COLO668 (cell line): ENCODE data around the gene FRMD8.

Experiments used
- DNase-seq: peaks from one replicate; lab custom pipeline; 2025; ENCODE audit not compliant: unreplicated experiment; lab: John Stamatoyannopoulos, UW

FRMD8 gene

DNA sequence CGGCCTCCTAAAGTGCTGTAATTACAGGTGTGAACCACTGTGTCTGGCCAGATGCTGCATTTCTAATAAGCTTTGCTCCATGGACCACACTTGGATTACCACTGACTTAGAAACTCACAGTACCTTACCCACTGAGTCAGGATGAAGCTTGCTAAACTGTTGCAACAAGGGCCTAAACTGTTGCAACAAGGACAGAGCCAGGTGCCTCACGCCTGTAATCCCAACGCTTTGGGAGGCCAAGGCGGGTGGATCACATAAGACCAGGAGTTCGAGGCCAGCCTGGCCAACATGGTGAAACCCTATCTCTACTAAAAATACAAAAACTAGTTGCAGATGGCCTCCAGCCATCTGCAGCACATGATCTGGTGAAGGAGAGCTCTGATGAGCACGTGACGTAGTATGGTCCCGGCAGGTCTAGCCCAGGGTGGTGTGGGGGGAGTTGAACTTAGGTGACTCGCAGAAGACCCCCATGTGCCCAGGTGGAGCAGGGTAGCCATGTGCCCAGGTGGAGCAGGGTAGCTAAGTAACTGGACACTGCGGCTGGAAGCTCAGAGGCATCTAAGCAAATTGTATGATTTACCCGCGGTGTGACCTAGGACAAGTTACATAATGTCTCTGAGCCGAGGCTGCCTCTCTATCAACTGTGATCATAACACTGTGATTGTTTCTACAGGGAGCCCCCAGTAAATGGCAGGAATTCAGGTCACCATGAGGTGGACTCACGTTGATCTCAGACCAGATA, 12.4 kb upstream of the FRMD8 start:
- no peak for DNase-seq

DNA sequence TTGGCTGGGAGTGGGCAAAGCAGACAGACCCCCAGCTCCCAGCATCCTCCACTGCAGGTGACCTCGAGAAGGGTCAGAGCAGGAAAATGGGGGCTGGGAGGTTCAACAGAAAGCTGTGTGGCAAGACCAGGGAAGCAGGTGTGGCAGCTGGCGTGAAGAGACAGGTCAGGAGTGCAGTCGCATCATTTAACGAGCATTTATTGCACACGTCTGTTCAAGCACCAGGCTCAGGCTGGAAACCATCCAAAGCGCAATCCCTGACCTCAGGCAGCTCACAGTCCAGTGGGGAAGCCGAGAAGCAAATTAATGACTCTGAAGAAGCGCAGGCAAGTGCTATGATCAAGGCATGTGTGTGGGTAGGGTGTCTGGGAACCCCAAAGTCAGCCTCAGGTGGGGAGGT, 11.4 kb upstream of the FRMD8 start:
- DNase-seq: peak; percentile 11

DNA sequence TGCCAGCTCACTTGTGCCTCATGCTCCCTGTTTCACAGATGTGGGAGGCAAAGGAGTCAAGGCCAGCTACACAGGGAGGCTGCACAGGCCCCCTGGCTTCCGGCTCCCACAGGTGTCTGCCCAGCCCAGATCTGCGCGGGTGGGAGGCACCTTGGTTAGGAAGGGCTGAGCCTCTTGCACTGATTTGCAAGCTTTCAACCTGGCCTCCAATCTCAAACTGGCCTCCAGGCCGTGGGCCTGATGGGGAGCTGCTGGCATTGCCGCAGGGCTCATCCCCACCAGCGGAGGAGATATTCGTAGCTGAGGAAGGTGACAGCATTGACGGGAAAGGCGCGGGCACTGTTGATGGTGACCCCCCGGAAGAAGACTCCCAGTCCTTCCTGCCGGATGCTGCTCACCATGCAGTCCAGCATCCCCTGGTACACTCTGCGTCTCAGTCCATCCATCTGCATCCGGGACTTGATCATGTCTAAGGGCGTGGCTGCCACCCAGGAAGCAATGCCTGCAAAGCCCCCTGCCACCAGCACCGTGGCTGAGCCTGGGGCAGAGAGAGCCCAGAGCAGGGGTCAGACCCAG, 10.2 kb upstream of the FRMD8 start:
- DNase-seq: no peak

DNA sequence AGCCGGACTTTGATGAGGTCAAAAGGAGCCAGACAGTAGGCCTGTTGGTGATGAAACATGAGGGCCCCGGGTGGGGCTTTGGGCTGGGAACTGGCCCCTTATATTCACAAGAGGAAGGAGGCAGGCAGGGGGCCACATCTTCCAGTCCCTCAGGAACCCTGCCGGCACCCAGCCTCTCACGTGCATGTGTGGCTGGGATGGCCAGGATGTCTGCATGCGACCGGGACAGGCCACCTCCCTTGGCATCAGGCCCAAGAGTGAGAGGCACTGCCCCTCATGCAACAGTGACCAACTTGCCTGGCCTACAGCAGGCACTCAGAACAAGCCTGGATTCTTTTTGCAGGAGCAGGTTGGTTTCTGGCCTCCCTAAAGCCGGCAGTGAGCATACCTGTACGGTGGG, 9.4 kb upstream of the FRMD8 start:
- DNase-seq: no peak

DNA sequence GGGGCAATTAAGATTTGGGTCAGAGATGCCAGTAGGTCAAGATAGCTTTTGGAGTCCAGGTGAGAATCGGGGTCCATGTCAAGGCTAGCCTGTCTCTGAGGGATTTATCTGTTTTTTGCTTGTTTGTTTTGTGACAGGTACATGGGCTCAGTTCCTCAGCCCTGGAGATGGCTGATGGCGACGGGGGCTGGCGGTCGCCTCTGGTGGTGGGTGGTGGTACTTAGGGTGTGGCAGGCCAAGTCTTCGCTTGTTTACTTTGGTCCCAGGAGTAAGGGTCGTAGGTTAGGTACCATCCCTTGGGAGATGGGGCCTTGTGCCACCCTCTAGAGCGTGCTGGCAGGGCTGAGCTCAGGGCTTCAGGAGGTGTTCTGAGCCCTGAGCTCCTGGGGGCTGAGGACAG, 8.7 kb upstream of the FRMD8 start:
- no peak for DNase-seq

DNA sequence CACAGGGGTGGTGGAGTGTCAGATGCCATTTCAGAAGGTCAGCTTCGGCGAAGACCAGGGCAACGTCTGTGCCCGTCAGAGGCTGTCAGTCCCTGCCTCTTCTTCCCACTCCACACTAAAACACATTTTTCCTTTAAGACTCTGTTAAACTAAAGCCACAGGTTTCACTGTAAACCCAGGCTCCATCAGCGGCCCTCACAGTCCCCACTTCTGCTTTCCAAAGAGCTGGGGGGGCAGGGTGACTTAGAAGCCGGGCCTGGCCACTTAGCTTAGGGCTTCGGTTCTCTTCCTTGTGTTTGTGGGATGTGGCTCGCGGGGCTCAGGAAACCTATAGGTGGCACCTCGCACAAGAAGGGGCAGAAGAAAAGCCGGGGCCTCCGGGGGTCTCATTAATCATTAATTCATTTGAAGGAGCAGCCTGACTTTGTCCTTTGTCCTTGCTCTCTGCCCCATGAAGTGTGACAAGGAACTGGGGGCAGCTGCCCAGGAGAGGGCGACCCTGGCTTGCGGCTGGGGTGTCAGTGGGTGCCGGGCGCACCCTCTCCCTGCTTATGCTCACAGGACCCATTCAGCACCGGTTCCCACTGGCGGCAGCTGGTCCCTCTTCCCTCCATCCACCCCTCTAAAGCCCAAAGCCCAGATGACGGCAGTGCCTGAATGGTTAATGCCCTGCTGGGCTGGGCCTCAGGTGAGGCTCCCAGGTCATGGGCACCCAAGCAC, 8.1 kb upstream of the FRMD8 start:
- DNase-seq: peak; percentile 36

DNA sequence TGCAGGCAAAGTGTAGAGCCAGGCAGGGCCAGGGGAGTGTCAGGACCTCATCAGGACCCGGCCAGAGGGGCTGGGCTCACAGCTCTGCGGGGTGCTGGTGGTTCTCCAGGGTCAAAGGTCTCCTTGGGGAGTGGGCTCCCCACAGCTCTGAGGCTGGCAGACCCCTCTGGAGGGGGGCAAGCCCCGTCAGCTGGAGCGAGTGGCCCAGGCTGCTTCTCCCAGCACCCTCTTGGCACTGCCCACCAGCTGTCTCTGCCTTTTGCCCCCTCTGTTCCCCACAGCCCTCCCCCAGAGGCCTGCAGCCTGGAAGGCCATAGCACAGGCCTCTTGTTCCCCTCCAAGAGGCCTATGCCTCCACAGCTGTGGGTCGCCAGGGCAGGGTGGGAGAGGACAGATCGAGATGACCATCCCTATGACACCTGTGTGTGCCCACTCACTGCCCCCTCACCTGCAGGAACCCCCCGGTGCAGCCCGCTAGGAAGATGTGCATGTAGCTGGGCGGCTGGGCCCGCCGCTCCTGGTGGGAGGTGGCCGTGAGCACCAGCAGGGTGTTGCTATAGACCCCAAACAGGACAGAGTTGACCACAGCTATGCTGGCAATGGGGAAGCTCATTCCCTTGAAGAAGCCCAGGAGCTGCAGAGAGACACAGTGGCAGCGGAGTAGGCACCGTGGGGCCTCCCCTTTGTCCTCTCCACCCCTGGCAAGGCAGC, 7.4 kb upstream of the FRMD8 start:
- DNase-seq: no peak

DNA sequence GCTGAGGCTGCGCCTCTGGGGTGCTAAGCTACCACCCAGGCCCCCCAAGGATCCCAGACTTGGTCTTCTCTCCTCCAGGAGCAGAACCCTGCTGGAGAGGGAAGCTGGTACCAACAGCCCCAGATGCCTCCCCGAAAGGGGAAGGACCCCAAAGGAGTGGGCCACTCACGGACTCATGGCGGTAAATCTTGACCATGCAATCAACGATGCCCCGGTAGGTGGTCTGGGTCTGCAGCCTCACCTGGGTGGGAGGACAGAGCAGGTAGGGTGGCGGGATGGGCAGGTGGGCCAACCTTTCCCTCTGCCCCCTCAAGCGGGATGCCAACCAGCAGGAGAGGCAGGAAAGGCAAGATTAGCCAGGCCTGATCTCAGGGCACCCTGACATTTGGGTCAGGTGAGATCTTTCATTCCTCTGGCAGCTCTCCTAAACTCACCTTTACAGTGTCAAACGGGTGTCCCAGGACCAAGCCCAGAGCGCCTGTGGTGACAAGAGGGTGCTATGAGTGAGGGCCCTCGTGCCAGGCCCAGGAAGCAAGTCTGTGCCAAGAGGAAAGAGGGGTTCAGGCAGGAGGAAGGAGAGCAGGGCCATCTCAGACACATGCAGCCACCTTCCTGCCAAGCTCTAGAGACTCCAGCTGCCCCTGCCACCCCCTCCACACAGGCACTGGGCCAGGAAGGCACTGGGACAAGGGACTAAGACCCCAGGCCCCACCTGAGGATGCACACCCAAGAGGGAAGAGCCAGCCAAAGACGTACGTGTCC, 6.6 kb upstream of the FRMD8 start:
- DNase-seq: no peak

DNA sequence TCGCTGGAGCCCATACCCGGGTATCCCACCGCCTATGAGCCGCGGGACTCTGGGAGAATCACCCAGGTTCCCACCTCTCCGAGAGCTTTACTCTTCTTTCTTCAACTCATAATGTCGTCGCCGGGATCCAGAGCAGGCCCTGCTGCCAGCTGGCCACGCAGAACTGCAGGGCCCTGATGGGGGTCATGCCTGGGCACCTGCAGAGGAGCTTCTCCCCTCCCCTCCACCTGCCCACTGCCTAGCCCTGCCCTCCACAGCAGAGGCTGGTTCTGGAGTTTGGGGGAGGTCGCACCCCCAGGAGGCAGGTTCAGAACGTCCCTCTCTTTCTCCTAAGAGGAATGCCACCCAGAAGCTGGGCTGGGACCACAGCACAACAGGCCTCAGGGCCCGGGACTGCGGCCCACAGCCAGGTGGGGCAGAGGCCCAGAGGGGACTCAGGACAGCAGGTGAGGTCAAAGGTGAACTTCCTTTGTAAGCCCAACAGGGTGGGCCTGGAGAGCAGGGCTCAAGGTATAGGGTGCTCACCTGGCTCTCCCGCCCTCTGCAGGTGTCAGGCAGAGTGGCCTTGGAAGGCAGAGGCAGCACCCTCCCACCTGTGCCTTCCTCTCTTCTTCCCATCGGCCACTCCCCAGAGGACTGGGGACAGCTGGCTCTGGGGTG, 5.8 kb upstream of the FRMD8 start:
- peak; percentile 59 for DNase-seq

DNA sequence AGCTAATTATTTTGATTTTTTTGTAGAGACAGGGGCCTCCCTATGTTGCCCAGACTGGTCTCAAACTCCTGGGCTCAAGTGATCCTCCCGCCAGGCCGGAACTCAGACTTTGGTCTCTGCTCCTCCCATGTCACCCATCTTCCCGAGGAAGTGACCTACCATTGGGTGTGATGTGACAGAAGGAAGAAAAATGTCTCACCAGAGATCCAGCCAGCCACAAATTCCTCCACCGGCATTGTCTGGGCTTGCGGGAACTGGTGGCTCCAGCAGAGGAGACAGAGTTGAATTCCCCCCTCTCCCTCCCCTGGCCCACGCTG, 4.8 kb upstream of the FRMD8 start:
- no peak for DNase-seq

DNA sequence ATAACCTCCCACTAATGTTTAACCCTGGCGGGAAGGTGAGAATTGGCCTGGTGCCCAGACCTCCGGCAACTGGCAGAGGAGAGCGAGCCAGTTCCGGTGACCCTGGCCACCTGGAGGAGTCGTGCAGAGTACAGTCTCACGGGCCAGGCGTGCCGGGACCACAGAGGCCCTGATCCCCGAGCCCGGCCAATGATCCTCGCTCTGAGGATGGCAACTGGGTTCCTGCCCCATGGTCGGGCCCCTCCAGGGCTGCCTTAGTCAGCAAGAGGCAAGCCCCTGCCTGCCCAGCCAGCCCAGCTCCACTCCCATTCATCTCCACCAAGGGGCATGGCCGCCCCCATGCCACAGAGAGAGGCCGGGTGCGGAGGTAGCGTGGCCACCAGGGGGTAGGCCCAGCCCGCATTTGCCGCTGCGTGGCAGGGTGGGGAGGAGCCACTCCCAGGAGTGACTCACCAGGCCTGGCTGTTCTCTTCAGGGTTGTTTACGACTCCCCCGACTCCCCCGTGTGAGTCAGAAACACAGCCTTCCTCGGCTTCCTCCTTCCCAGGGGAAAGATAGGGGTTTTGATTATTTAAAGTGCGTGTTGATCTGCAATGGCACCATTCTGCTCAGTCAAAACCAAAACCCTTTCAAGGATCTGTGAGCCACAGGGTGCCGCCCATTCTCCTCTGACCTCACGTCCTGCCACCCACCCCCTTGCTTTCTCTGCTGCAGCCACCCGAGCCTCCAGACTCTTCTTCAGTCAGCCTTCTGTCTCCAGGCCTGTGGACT, 4.2 kb upstream of the FRMD8 start, which contains the start of gene SLC25A45:
Gene SLC25A45, minus strand, starts transcription at position 614 of the 771 bp plus-strand sequence. CDS start 695 bp downstream, outside the sequence.
- DNase-seq: peak; percentile 95

DNA sequence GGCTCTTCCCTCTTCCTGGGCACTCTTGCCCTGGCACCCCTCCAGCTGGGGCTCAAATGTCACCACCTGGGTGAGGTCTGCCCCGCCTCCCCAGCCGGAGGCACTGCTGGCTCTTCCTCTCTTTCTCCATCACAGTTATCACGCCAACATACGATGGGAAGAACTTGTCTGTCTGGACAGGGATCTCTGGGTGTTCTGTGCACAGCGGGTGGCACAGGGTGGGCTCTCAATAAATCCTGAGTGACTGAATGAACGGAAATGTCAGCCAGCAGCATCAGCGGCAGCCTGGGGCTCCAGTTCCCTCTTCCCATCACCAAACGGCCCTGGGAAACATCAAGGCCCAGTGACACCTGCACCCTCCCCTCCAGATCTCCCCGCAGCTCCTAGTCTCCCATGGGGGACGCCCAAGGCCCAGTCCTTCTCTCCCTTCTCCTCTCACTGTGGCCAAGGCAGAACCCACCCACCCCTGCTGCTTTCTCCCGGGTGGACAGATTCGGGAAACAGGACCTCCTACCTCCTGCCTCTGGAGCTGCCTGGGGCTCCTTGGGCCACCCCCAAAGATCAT, 3.6 kb upstream of the FRMD8 start:
- peak; percentile 92 for DNase-seq

DNA sequence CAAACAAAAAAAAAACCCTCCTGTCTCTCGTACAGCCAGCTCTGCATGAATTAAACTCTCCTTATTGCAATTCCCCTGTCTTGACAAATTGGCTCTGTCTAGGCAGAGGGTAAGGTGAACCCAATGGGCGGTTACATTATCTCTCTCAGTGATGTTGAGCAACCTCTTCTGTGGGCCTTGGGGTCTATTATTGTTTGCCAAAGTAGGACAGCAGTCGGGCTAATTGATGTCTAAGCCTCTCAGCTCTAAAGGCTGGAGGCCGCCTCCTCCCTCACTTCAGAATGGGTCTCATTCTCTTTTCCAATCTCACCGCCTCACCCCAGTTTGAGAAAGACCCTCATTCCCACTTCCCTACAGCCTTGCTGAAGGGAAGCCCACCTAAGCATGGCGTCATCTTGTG, 2.7 kb upstream of the FRMD8 start:
- DNase-seq: no peak

DNA sequence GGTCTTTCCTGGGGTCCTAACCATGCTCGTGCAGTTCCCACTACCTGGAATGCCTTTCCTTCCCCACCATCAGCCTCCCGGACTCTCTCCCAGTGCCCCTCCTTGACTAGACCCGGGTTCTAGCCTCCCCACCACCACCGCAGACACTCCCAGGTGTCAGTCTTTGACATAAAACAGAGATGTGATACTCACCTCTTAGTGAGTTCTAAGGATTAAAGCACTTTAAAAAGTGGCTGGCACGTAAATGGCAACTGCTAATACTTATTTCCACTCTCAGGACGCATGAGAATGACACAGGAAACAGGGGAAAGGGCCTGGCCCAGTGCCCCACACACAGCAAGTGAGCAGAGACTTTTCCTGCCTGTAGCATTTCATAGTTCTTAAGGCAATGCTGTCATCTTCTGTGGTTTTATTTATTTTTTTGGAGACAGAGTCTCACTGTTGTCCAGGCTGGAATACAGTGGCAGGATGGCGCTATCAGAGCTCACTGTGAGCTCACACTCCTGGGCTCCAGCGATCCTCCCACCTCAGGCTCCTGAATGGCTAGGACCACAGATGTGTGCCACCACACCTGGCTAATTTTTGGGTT, 2.0 kb upstream of the FRMD8 start:
- no peak for DNase-seq

DNA sequence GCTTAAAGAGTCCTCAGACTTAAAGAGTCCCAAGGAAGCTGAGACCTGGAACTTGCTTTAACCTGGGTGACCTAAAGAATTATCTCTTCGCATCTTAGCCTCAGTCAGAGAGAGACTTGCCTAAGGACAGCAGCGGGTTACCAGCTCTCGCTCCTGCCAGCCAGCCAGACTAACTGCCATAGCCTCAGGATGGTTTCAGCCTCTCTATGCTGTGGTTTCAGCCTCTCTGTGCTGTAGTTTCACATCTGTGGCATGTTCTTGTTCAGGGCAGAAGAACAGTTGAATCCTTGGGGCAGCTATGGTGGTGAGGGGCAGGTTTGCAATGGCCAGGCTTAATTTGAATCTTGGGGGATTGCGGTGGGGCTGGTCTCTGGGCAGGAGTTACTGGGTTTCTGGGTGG, 2.3 kb downstream of the FRMD8 start:
- no peak for DNase-seq

DNA sequence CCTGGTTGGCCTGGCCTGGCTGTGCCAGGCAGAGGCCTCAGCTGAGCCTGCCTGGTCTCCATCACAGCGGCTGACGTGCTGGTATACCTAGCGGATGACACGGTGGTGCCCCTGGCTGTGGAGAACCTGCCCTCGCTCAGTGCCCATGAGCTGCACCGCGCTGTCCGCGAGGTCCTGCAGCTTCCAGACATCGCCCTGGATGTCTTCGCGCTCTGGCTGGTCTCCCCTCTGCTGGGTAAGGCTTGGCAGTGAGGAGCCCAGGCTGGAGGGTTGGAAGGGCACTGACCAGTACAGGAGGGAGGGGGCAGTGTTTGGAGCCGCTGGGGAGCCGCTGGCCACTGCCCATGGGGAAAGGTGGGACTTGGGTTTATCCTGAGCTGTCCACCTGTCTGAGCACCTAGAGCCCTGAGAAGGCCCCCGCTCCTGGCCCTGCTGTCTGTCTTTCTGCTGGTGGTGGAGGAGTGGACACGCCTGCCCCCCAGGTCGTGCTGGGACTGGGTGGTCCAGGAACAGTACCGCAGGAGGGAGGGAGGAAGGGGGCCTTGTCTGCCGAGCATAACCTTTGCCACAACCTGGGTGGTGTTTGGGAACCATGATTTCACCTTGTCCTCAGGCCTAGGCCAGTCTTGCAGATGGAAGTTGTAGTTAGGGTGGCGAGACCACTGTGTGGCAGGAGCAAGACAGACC, 3.0 kb downstream of the FRMD8 start:
- DNase-seq: no peak

DNA sequence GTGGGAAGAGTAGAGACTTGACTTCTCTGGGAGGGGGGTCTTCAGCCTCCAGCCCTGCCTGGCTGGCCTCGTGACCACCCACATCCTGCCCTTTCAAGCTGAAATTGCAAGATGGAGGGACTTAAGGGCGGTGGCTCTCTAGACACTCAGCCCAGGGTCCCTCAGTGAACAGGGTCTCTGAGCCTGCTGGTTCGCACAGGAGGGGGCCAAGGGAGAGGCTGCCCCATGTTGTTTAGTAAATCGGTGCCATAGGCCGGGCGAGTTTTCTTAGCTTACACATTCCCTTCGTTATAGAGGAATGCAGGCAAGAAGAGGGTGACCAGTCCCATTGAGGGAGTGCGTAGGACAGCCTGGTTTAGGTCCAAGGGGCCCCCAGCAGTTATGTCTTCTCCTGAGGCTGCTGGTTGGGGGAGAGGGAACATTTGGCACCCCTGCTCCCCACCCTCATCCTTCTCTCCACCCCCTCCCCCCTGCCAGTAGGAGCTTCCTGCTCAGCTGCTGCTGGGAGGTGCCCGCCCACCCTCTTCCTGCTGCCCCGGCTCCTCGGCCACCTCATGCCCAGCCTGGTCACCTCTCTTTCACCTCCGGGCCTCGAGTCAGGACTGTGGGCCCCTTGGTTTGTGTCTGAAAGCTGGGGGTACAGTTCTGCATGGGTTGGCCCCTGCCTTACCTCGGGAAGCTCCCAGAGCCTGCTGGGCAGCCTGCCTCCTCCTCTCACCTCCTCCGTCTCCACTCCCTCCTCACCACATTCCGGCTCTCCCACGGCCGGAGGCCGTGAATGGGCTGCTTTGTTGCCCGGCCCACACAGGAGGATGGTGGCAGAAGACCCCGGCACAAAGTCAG, 3.9 kb downstream of the FRMD8 start:
- DNase-seq: no peak

DNA sequence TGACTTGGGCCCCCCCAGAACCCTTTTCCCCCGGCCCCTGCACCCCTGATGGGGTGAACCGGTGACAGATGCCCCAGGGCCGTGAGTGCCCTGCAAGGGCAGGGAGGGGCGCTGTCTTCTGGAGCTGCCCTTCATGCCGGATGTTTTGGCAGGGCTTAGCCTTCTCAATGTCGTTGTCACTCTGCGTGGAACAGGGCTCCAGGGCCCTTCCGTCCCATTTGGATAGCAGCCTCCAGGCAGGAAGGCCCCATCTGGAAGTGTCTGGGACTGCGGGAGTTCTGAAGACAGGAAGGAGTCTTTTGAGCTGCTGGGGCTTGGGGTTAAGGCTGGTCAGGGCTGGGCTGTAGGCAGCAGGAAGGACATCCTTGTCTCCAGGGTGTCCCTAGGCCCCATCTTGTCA, 4.6 kb downstream of the FRMD8 start:
- DNase-seq: no peak
